Transverse colon (tissue), 4 donors: Measurements from ENCODE around the gene ERICH6B. TPM values are rescaled to one million over a fixed set of nuclear protein-coding genes. Genes with fewer than 3 reads are reported as not detected.
"Not testable (repeated sequence)": the region's sequence is repeated elsewhere in the genome, so short reads cannot be mapped to it uniquely, and the experiment has no call there.

Experiments
- DNase-seq: peaks from one replicate; pipeline ENCODE4 v3.0.0-alpha.2; 2019
- H3K27ac ChIP-seq, 4 donors: fragments of 200-600 bp; sonication (generic); 2 replicates each; pipeline ENCODE4 v1.5.1; 2016 to 2018; ENCODE audit warnings: inconsistent platforms in 4 of 4
- H3K27me3 ChIP-seq: fragments of 200-600 bp; sonication (generic); 2 replicates; pipeline ENCODE4 v1.5.1; 2017; ENCODE audit warnings: inconsistent platforms
- H3K36me3 ChIP-seq, 4 donors: fragments of 200-600 bp; sonication (generic); 2 replicates each; pipeline ENCODE4 v1.5.1; 2017 to 2019; ENCODE audit warnings: inconsistent platforms in 4 of 4
- H3K4me1 ChIP-seq, 4 donors: fragments of 200-600 bp; sonication (generic); 2 replicates each; pipeline ENCODE4 v1.5.1; 2017 to 2020; ENCODE audit warnings: inconsistent platforms in 4 of 4
- H3K4me3 ChIP-seq, 4 donors: fragments of 200-600 bp; sonication (generic); 1 replicate in 1 of 4; 2 replicates in 3 of 4; pipeline versions ENCODE4 v1.5.1 to v1.6.1; 2017 to 2019; ENCODE audit warnings: inconsistent platforms in 4 of 4
- H3K9me3 ChIP-seq, 2 donors: fragments of 200-600 bp; sonication (generic); 2 replicates each; pipeline ENCODE4 v1.5.1; 2017 to 2019; ENCODE audit warnings: inconsistent platforms in 2 of 2
- EP300 ChIP-seq: sonication (generic); formaldehyde crosslinking; IDR thresholded peaks from one replicate; pipeline ENCODE4 v1.6.1; 2017; ENCODE audit warnings: antibody characterized with exemption, low read depth
- POLR2A ChIP-seq: fragments of 450-650 bp; IDR thresholded peaks from one replicate; pipeline ENCODE4 v1.6.1; 2016; ENCODE audit warnings: antibody characterized with exemption, mild to moderate bottlenecking, moderate library complexity
- POLR2AphosphoS5 ChIP-seq, 3 donors: sonication (generic); formaldehyde crosslinking; IDR thresholded peaks; one replicate each; pipeline ENCODE4 v1.6.1; 2016; ENCODE audit warnings: antibody characterized with exemption in 3 of 3
- WGBS, 2 donors: methylation state at CpG; one replicate each; pipeline ENCODE4 v1.1.5; 2018; ENCODE audit warnings: low coverage in 1 of 2; 5-methylcytosine and 5-hydroxymethylcytosine counted together
- in situ Hi-C, 4 donors: fragments of 200-750 bp; cut with MboI; loops; one replicate each; pipeline versions ENCODE4 v1.15.0 to v1.15.1; 2017; ENCODE audit warnings: low sequenced_read_pairs in 3 of 4, low pct_ligation_motif_present in 1 of 4, low pct_unique_long_range_greater_than_20kb in 1 of 4
- intact Hi-C: fragments of 100-400 bp; cut with DNase I; formaldehyde crosslinking; loops from one replicate; pipeline ENCODE4 v1.15.1; 2023; ENCODE audit warnings: low total_unique reads
- total RNA-seq, 4 donors: library from RNA; depleted of rRNA; stranded (reverse); fragments of >200 nt; gene quantifications; one replicate each; pipeline ENCODE4 v1.1.0, GENCODE V29; 2016
- TF ChIP-seq, protein P1 (sequence below), 5 experiments: fragments of 200-600 bp in 3 of 5; fragments of 450-650 bp in 2 of 5; sonication (generic) in 3 of 5; IDR thresholded peaks; 1 replicate in 2 of 5; 2 replicates in 3 of 5; pipeline ENCODE4 v1.5.1; 2016 to 2017; ENCODE audit warnings: antibody characterized with exemption in 5 of 5, inconsistent platforms in 3 of 5, mild to moderate bottlenecking in 2 of 5, moderate library complexity in 1 of 5

ERICH6B gene
- total RNA-seq, 4 donors from 2014 or later, result not detected

DNA sequence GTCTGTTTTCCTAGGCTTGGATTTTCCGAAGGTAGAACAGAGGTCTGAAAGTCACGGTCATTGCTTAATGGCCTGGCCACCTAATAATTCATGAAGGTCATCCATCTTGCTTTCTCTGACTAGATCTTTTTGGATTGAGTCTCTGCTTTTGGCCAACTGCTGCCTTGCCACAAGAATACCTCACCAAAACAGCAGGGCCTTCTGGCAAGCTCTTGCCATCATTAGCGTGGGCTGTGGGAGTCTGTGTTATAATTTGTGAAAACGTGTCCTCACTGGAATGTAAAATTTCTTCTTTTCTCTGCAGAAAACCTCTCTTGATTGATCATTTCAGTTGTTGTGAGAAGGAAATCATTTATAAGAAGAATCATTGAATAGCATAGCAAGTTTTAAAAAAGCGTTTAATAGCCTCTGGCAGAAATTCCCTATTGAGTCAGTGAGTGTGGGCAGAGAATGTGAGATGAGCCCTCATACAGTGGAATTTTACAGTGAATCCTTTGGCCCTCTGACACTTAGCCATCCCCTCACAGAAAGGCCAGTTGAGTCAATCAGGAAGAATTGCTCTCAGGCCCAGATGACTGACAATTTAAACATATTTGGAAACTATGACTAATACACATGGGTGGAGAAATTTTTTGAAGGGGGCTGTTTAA is 43.2 kb upstream of the ERICH6B start:
- no peak for DNase-seq
- intact Hi-C loops, result no loop called here
- no peak for TF ChIP-seq POLR2AphosphoS5 (IDR thresholded peaks at IDR 0.05)
- TF ChIP-seq EP300, result no peak
- TF ChIP-seq, protein P1, sequence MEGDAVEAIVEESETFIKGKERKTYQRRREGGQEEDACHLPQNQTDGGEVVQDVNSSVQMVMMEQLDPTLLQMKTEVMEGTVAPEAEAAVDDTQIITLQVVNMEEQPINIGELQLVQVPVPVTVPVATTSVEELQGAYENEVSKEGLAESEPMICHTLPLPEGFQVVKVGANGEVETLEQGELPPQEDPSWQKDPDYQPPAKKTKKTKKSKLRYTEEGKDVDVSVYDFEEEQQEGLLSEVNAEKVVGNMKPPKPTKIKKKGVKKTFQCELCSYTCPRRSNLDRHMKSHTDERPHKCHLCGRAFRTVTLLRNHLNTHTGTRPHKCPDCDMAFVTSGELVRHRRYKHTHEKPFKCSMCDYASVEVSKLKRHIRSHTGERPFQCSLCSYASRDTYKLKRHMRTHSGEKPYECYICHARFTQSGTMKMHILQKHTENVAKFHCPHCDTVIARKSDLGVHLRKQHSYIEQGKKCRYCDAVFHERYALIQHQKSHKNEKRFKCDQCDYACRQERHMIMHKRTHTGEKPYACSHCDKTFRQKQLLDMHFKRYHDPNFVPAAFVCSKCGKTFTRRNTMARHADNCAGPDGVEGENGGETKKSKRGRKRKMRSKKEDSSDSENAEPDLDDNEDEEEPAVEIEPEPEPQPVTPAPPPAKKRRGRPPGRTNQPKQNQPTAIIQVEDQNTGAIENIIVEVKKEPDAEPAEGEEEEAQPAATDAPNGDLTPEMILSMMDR (IDR thresholded peaks at IDR 0.05), result no peak
- TF ChIP-seq POLR2A, result no peak
- H3K4me3 ChIP-seq, result no peak overlapping the region
- 68 to 83% methylated on average over 4 to 5 of the region's 5 CpGs for WGBS, 2 donors
- H3K9me3 ChIP-seq, result no peaks in the 10 kb centered on the region
- H3K27me3 ChIP-seq, result no peaks in the 10 kb centered on the region
- no peak overlapping the region for H3K27ac ChIP-seq
- in situ Hi-C loops, result no loop called here
- no peaks in the 10 kb centered on the region for H3K4me1 ChIP-seq
- no peaks in the 10 kb centered on the region for H3K36me3 ChIP-seq

DNA sequence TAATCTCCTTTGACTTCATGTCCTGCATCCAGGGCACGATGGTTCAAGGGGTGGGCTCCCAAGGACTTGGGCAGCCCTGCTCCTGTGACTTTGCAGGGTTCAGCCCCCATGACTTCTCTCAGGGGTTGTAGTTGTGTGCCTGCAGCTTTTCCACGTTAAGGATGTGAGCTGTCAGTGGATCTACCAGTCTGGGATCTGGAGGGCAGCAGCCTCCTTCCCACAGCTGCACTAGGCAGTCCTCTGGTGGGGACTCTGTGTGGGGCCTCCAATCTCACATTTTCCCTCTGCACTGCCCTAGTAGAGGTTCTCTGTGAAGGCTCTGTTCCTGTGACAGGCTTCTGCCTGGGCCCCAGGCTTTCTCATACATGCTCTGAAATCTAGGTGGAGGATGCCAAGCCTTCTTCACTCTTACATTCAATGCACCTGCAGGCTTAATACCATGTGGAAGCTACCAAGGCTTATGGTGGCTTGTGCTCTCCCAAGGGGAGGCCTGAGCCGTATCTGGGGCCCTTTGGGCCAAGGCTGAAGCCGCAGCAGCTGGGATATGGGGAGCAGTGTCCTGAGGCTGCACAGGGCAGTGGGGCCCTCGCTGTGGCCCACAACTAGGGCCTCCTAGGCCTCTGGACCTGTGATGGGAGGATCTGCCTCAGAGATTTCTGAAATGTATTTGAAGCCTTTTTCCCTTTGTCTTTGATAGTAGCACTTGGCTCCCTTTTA is 39.3 kb upstream of the ERICH6B start:
- 65% methylated on average over 5 of the region's 5 CpGs; no CpG with 5 or more reads in 1 of the 2 donors for WGBS, 2 donors
- no peak overlapping the region for H3K4me3 ChIP-seq
- TF ChIP-seq POLR2A (no peak), POLR2AphosphoS5 (IDR thresholded peaks at IDR 0.05) (no peak), EP300 (no peak)
- TF ChIP-seq, protein P1 (IDR thresholded peaks at IDR 0.05), result no peak
- no peaks in the 10 kb centered on the region for H3K4me1 ChIP-seq
- no peak overlapping the region for H3K27ac ChIP-seq
- in situ Hi-C loops, result no loop called here
- H3K9me3 ChIP-seq, result no peaks in the 10 kb centered on the region
- no peaks in the 10 kb centered on the region for H3K27me3 ChIP-seq
- no peak for DNase-seq
- no peaks in the 10 kb centered on the region for H3K36me3 ChIP-seq
- intact Hi-C loops, result no loop called here

DNA sequence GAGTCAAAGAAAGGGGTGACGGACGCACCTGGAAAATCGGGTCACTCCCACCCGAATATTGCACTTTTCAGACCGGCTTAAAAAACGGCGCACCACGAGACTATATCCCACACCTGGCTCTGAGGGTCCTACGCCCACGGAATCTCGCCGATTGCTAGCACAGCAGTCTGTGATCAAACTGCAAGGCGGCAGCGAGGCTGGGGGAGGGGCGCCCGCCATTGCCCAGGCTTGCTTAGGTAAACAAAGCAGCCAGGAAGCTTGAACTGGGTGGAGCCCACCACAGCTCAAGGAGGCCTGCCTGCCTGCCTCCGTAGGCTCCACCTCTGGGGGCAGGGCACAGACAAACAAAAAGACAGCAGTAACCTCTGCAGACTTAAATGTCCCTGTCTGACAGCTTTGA is 29.7 kb upstream of the ERICH6B start:
- not testable (repeated sequence) for DNase-seq

DNA sequence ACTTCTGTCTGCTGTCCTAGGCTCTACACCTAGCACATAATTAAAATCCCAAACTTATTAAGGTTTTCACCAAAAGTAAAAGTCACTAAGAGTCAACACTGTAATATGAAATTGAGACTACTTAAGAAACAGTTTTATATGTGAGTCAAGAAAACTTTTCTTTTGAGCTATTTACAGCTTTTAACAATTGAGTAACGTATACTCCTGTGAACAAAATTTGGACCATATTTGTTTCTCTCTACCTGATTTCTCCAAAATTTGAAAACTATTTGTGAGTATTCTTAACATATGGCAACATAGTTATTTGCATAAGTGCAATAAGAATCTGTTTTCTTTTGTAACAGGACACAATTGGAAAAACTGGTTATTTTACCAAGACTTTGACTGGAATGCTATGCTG is 26.6 kb upstream of the ERICH6B start:
- H3K27ac ChIP-seq, DNase-seq, intact Hi-C loops, H3K4me1 ChIP-seq, in situ Hi-C loops, H3K27me3 ChIP-seq, H3K36me3 ChIP-seq, H3K4me3 ChIP-seq: not testable (repeated sequence)
- 84 to 94% methylated on average over 1 of the region's 1 CpG for WGBS, 2 donors
- H3K9me3 ChIP-seq, result peaks cover 4 to 10% of the 10 kb centered on the region in 2 donors

More for the DNA sequence above, 29.7 kb upstream of the ERICH6B start:
- H3K27me3 ChIP-seq, H3K4me1 ChIP-seq, H3K4me3 ChIP-seq, in situ Hi-C loops, H3K36me3 ChIP-seq, intact Hi-C loops, H3K27ac ChIP-seq: not testable (repeated sequence)
- peaks cover 4 to 10% of the 10 kb centered on the region in 2 donors for H3K9me3 ChIP-seq
- 100% methylated on average over 2 of the region's 17 CpGs; no CpG with 5 or more reads in 1 of the 2 donors for WGBS, 2 donors

DNA sequence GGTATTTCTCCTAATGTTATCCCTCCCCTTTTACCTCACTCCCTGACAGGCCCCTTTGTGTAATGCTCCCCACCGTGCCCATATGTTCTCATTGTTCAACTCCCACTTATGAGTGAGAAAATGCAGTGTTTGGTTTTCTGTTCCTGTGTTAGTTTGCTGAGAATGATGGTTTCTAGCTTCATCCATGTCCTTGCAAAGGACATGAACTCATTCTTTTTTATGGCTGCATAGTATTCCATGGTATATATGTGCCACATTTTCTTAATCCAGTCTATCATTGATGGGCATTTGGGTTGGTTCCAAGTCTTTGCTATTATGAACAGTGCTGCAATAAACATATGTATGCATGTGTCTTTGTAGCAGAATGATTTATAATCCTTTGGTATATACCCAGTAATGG is 19.8 kb upstream of the ERICH6B start:
- DNase-seq, H3K4me3 ChIP-seq, in situ Hi-C loops, H3K4me1 ChIP-seq, H3K9me3 ChIP-seq, intact Hi-C loops, H3K27ac ChIP-seq, H3K27me3 ChIP-seq, H3K36me3 ChIP-seq: not testable (repeated sequence)
- WGBS, 2 donors, result 69 to 89% methylated on average over 1 of the region's 1 CpG
